Subcutaneous adipose tissue (tissue), 4 donors: ENCODE measurements around the gene ARHGEF3. TPM values are rescaled to one million over a fixed set of nuclear protein-coding genes. Genes with fewer than 3 reads are reported as not detected.

Source experiments
- CTCF ChIP-seq: fragments of 450-650 bp; IDR thresholded peaks from one replicate; pipeline ENCODE4 v1.5.1; 2016; ENCODE audit warnings: low read depth, mild to moderate bottlenecking, control low read depth, antibody characterized with exemption, moderate library complexity
- total RNA-seq, 4 donors: library from RNA; depleted of rRNA; stranded (reverse); fragments of >200 nt; gene quantifications; one replicate each; pipeline ENCODE4 v1.1.0, GENCODE V29; 2016

ARHGEF3 gene
- total RNA-seq, 4 donors from 2014 or later = 11.3 to 28.0 (median 19.0) TPM

GRCh38 chr3:56744016-56744415 lies 57.7 kb downstream of the ARHGEF3 start:
- no peak for TF ChIP-seq CTCF

- no peak for TF ChIP-seq CTCF
Observed at GRCh38 chr3:56742887-56743286, 58.9 kb downstream of the ARHGEF3 start.

- TF ChIP-seq CTCF = no peak
Observed at GRCh38 chr3:56739036-56739435, 62.7 kb downstream of the ARHGEF3 start.

- no peak for TF ChIP-seq CTCF
Observed at GRCh38 chr3:56737006-56737405, 64.7 kb downstream of the ARHGEF3 start.

GRCh38 chr3:56732109-56732508 lies 69.6 kb downstream of the ARHGEF3 start:
- TF ChIP-seq CTCF = no peak

GRCh38 chr3:56725175-56725574 lies 76.6 kb downstream of the ARHGEF3 start:
- TF ChIP-seq CTCF = no peak

GRCh38 chr3:56724676-56725075 lies 77.1 kb downstream of the ARHGEF3 start:
- no peak for TF ChIP-seq CTCF
